GM21381 (cell line): ENCODE data around the gene LCN2.

Source experiments
- ATAC-seq: cut with Tn5 transposase; IDR thresholded peaks from one replicate; pipeline ENCODE4 v1.9.1; 2021; ENCODE audit warnings: mild to moderate bottlenecking, moderate library complexity; ENCODE audit not compliant: unreplicated experiment

Gene LCN2

DNA sequence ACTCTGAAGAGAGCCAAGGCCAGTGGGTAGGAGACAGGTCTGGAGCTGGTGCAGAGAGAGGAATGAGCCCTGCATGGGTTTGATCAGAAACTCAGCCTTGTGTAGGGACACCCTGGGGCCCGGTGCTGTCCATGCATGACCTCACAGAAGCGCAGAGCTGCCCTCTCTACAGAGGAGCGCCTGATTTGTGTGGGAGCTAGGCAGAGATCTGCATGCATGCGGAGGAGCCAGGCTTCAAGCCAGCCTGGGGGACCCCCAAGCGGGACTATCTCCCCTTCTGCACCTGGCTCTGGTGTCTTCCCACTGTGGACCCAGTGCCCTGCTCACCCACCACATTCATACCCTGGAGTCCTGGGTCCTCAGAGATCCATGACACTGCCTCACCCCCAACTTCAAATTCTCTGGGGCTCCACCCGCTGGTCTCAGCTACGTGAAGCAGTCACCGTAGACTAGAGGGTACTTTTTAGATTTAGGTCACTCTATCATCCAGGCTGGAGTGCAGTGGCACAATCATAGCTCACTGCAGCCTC lies 2.6 kb upstream of the LCN2 start:
- no peak for ATAC-seq

- no peak for ATAC-seq
Measured at GRCh38 chr9:128148509-128149000, 698 bp upstream of the LCN2 start.

- no peak for ATAC-seq
Measured at GRCh38 chr9:128149951-128150593, 819 bp downstream of the LCN2 start.

DNA sequence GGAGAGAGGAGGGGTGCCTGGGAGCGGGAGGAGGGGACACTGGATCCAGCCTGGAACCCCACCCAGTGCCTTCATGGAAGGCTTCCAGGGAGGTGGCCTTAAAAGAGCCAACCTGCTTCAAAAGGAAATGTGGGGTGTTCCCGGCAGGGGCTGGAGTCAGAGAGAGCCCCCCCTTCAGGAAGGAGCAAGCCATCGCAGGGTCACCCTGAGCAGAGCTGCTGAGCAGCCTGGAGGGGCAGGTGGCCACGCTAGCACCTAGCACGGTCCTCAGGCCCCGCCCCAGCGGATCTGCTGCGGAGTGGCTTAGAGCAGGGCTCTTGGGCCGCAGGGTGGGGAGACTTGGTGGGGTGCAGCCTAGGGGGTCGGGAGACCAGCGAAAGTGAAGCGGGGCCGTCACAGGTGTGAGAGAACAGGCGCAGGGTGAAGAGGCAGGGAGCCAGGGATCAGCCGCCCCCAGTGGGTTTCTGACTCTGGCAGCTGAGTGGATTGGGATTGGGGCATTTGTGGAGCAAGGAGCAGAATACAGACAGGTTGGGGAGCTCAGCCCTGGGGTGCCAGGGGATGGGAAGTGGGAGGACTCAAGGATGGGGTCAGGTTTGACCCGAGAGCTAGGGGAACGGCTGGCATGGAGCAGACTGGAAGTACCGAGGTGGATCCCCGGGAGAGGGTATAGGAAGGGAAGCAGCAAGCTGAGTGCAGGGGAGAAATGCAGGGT lies 1.5 kb downstream of the LCN2 start:
- ATAC-seq: no peak

GRCh38 chr9:128151309-128152132 lies 2.3 kb downstream of the LCN2 start:
- no peak for ATAC-seq

DNA sequence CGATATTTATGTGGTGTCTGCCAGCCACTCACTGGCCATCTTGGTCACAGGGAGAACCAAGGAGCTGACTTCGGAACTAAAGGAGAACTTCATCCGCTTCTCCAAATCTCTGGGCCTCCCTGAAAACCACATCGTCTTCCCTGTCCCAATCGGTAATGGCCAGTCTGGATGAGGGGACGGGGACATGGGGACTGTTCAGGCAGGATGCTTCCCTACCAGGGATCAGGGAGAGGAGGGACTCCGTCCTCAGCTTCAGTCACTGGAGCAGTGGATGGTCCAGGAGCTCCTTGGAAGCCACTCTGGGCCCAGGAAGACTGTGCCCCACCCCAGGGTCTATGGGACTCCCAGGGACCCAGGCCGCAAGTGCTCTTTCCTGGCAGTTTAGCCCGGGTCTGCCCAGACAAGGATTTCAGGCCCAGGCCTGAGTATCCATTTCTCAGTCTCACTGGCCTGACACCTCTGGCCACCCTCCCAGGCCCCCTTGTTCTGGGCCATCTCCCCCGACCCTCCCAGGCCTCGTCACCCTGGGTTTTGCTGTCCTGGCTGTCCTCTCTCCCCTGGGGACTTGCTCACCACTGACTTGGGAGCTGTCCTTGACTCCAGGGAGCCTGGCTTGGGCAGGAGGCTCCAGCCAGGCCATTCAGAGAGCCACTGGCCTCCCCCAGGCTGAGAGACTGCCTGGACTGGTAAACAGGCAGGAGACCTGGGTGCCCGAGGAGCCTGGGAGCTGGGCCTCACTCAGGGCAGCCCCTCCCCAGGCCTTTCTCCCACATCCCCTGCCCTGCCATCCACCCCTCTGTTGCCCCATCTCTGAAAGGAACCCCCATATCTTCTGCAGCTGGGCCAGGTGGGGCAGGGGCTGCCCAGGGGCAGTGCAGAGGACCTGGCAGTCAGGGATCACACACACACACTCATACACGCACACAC lies 3.1 kb downstream of the LCN2 start:
- no peak for ATAC-seq

GRCh38 chr9:128153060-128153946 lies 4.0 kb downstream of the LCN2 start:
- ATAC-seq: no peak

- ATAC-seq: no peak
Measured at GRCh38 chr9:128153947-128154695, 4.9 kb downstream of the LCN2 start.

- ATAC-seq: no peak
Measured at GRCh38 chr9:128155736-128156500, 6.7 kb downstream of the LCN2 start.

DNA sequence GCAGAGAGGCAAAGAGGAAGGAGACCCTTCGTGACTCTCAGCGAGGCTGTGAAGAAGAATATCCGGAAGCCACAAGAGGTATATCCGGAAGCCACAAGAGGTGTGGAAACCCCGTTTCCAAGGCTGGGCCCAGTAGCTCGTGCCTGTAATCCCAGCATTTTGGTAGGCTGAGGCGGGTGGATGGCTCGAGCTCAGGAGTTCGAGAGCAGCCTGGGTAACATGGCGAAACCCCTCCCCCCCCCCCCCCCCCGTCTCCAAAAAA lies 10.2 kb downstream of the LCN2 start:
- ATAC-seq: peak; percentile 16

DNA sequence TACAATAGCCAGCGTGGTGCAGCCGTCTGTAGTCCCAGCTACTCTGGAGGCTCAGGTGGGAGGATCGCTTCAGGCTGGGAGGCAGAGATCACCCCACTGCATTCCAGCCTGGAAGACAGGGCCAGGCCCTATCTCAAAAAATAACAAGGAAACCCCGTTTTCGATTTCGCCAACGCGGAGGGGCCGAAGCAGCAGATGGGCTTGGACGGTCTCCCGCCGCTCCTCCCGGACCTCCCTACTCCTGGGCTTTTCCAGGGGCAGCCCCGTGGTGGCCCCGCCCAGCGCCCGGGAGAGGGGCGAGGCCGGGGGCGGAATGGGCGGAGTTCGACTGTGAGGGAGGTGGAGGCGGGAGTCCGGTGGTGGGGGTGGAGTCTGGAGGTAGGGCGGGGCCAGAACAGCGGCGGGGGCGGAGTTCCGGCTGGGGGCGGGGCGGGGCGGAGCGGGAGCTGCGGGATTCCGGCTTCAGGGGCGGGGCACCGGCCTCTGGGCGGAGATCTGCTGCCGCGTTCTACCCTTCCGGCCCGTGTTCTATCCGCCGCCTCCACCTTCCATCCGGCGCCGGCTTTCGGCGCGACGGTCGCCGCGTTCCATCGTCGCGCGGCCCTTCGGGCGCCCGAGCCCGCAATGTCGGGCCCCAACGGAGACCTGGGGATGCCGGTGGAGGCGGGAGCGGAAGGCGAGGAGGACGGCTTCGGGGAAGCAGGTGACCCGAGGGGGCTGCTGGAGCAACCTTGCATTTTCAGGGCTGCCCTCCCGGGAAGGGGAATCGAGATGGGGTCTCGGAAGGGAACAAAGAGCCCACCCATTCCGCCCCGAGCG lies 10.7 kb downstream of the LCN2 start, which contains the start of gene BBLN:
Gene BBLN, plus strand, starts transcription at position 482 of the 819 bp plus-strand sequence. Its CDS starts 143 bp downstream, at position 625.
- peak; percentile 72 for ATAC-seq

- ATAC-seq: peak; percentile 6
Measured at GRCh38 chr9:128160603-128160987, 11.3 kb downstream of the LCN2 start.

GRCh38 chr9:128161215-128161902 lies 12.1 kb downstream of the LCN2 start:
- no peak for ATAC-seq

- ATAC-seq: no peak
Measured at GRCh38 chr9:128162215-128163026, 13.2 kb downstream of the LCN2 start.

DNA sequence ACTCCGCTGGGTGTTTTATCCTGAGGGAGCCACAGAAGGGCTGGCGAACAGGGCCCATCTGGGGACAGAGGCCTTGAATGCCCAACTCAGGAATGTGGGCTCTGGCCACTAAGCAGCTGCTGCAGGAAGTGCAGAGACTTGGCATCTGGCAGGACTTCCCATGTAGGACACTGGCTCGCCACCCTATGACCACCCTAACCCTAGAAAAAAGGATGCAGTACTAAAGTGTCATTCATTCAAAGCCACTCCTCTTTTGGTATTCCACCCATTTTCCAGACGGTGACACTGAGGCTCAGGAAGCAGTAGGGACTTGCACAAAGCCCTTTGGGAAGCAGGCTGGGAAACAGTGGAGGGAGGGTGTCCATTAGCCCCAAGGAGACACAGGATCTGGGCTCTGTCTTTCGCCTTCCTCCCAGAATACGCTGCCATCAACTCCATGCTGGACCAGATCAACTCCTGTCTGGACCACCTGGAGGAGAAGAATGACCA lies 13.8 kb downstream of the LCN2 start:
- ATAC-seq: no peak
